Liver (tissue), 9 donors: ENCODE results near the gene PRKAR1B. TPM values are rescaled to one million over a fixed set of nuclear protein-coding genes. Genes with fewer than 3 reads are reported as not detected.

Experiments used
- DNase-seq: peaks from one replicate; pipeline ENCODE4 v3.0.0-alpha.2; 2017; ENCODE audit warnings: low spot score
- H3K27ac ChIP-seq, 2 donors: one replicate each; pipeline ENCODE4 v1.7.0; 2013; ENCODE audit warnings: inconsistent platforms in 2 of 2, low read length in 2 of 2, control low read depth in 1 of 2, low read depth in 1 of 2, mild to moderate bottlenecking in 1 of 2
- H3K27me3 ChIP-seq, 4 donors: one replicate each; pipeline versions ENCODE4 v1.6.1 to v1.7.0; 2013; ENCODE audit warnings: low read length in 3 of 4, inconsistent platforms in 1 of 4, mild to moderate bottlenecking in 1 of 4, moderate library complexity in 1 of 4; ENCODE audit not compliant: control insufficient read depth in 4 of 4, insufficient read depth in 4 of 4
- H3K36me3 ChIP-seq, 4 donors: one replicate each; pipeline versions ENCODE4 v1.6.1 to v1.7.0; 2013; ENCODE audit warnings: low read length in 3 of 4, mild to moderate bottlenecking in 3 of 4, low read depth in 1 of 4, moderate library complexity in 1 of 4; ENCODE audit not compliant: control insufficient read depth in 4 of 4, insufficient read depth in 3 of 4
- H3K4me1 ChIP-seq, 4 donors: one replicate each; pipeline versions ENCODE4 v1.6.1 to v1.7.0; 2013; ENCODE audit warnings: low read length in 3 of 4, mild to moderate bottlenecking in 3 of 4, moderate library complexity in 1 of 4; ENCODE audit not compliant: control insufficient read depth in 4 of 4, insufficient read depth in 4 of 4
- H3K4me3 ChIP-seq, 3 donors: one replicate each; pipeline versions ENCODE4 v1.6.1 to v1.7.0; 2013; ENCODE audit warnings: low read length in 3 of 3, control low read depth in 1 of 3, low read depth in 1 of 3, mild to moderate bottlenecking in 1 of 3
- H3K9ac ChIP-seq, 2 donors: one replicate each; pipeline ENCODE4 v1.7.0; 2013; ENCODE audit warnings: low read length in 2 of 2, mild to moderate bottlenecking in 2 of 2, moderate library complexity in 2 of 2, control low read depth in 1 of 2, low read depth in 1 of 2
- H3K9me3 ChIP-seq, 4 donors: one replicate each; pipeline versions ENCODE4 v1.6.1 to v1.7.0; 2013; ENCODE audit warnings: low read length in 3 of 4; ENCODE audit not compliant: control insufficient read depth in 4 of 4
- ATF3 ChIP-seq: IDR thresholded peaks from 2 replicates; pipeline ENCODE4 v1.6.1; 2016; ENCODE audit warnings: antibody characterized with exemption
- CTCF ChIP-seq: fragments of 150-350 bp; IDR thresholded peaks from 2 replicates; pipeline ENCODE4 v1.5.1; 2017; ENCODE audit warnings: improper control_type of control experiment, low read depth, low read length; ENCODE audit not compliant: missing input control
- EGR1 ChIP-seq, 2 donors: IDR thresholded peaks; 2 replicates each; pipeline ENCODE4 v1.6.1; 2016 to 2018; ENCODE audit warnings: antibody characterized with exemption in 2 of 2, low read depth in 2 of 2
- FOXA1 ChIP-seq: IDR thresholded peaks from 2 replicates; pipeline ENCODE4 v1.6.1; 2016; ENCODE audit warnings: antibody characterized with exemption
- FOXA2 ChIP-seq: IDR thresholded peaks from 2 replicates; pipeline ENCODE4 v1.6.1; 2016; ENCODE audit warnings: antibody characterized with exemption
- GABPA ChIP-seq, 2 donors: IDR thresholded peaks in 1 of 2; conservative IDR thresholded peaks in 1 of 2; 2 replicates each; pipeline ENCODE4 v1.6.1; 2016; ENCODE audit warnings: antibody characterized with exemption in 2 of 2, mild to moderate bottlenecking in 1 of 2, moderate library complexity in 1 of 2
- HNF4A ChIP-seq, 2 donors: conservative IDR thresholded peaks; 2 replicates each; pipeline ENCODE4 v1.6.1; 2016; ENCODE audit warnings: antibody characterized with exemption in 2 of 2, mild to moderate bottlenecking in 2 of 2
- HNF4G ChIP-seq: IDR thresholded peaks from 2 replicates; pipeline ENCODE4 v1.6.1; 2016; ENCODE audit warnings: antibody characterized with exemption
- JUND ChIP-seq, 2 donors: IDR thresholded peaks; 2 replicates each; pipeline ENCODE4 v1.6.1; 2016; ENCODE audit warnings: antibody characterized with exemption in 2 of 2
- MAX ChIP-seq: IDR thresholded peaks from 2 replicates; pipeline ENCODE4 v1.6.1; 2016; ENCODE audit warnings: antibody characterized with exemption
- NR2F2 ChIP-seq: IDR thresholded peaks from 2 replicates; pipeline ENCODE4 v1.6.1; 2016; ENCODE audit warnings: antibody characterized with exemption
- RAD21 ChIP-seq, 2 donors: IDR thresholded peaks; 2 replicates each; pipeline ENCODE4 v1.6.1; 2016; ENCODE audit warnings: antibody characterized with exemption in 2 of 2, mild to moderate bottlenecking in 2 of 2
- REST ChIP-seq: IDR thresholded peaks from 2 replicates; pipeline ENCODE4 v1.6.1; 2016; ENCODE audit warnings: antibody characterized with exemption, mild to moderate bottlenecking
- RXRA ChIP-seq, 2 donors: IDR thresholded peaks; 2 replicates each; pipeline ENCODE4 v1.6.1; 2017 to 2018; ENCODE audit warnings: antibody characterized with exemption in 2 of 2, mild to moderate bottlenecking in 1 of 2
- SP1 ChIP-seq: IDR thresholded peaks from 2 replicates; pipeline ENCODE4 v1.6.1; 2018; ENCODE audit warnings: antibody characterized with exemption, mild to moderate bottlenecking
- TAF1 ChIP-seq: conservative IDR thresholded peaks from 2 replicates; pipeline ENCODE4 v1.6.1; 2016; ENCODE audit warnings: antibody characterized with exemption, mild to moderate bottlenecking
- ZBTB33 ChIP-seq: IDR thresholded peaks from 2 replicates; pipeline ENCODE4 v1.6.1; 2016; ENCODE audit warnings: antibody characterized with exemption
- WGBS: extraction: QIAGEN DNeasy Blood & Tissue Kit; methylation state at CpG from one replicate; pipeline ENCODE4 v1.1.7; 2013; 5-methylcytosine and 5-hydroxymethylcytosine counted together
- polyA plus RNA-seq, 2 donors: library from polyadenylated mRNA; stranded (reverse) in 1 of 2; unstranded in 1 of 2; fragments of 200-250 nt in 1 of 2; fragments of >200 nt in 1 of 2; fragmentation: Nextera tagmentation in 1 of 2; extraction: Ambion mirVana in 1 of 2; gene quantifications; one replicate each; pipeline versions ENCODE4 v1.2.1 to v1.2.3, GENCODE V29; 2013 to 2015
- total RNA-seq, 2 donors: library from RNA; depleted of rRNA; stranded (reverse); fragments of >200 nt; gene quantifications; one replicate each; pipeline ENCODE4 v1.2.3, GENCODE V29; 2014
- donor health status: healthy.
- donor health status: healthy.
- donor health status: healthy.
- donor health status: healthy.
- donor health status: healthy.

PRKAR1B gene
- total and polyA plus RNA-seq, 4 donors: 11.1 to 14.4 (median 12.4) TPM

- Histone ChIP-seq H3K9me3 (no peaks in the 10 kb centered on the region), H3K27ac (no peak overlapping the region), H3K36me3 (peaks cover 0 to 6% (median 3%) of the 10 kb centered on the region in 4 donors), H3K4me3 (peak overlapping the region; percentile 81 to 93 (median 84)), H3K9ac (no peak overlapping the region), H3K27me3 (no peaks in the 10 kb centered on the region), H3K4me1 (peaks cover 8 to 14% (median 10%) of the 10 kb centered on the region in 4 donors)
- no peak for DNase-seq
- TF ChIP-seq HNF4A (conservative IDR thresholded peaks at IDR 0.05) (no peak), NR2F2 (no peak), REST (no peak), ZBTB33 (no peak), TAF1 (no peak), CTCF (no peak), GABPA (IDR thresholded peaks at IDR 0.05 in 1 of 2, conservative IDR thresholded peaks at IDR 0.05 in 1 of 2) (no peak), FOXA2 (no peak), MAX (no peak), JUND (IDR thresholded peaks at IDR 0.05) (no peak), ATF3 (no peak), FOXA1 (no peak), EGR1 (IDR thresholded peaks at IDR 0.05; ENCODE audit: low read depth in 2 of 2) (no peak), RXRA (IDR thresholded peaks at IDR 0.05) (no peak)
- under 1% methylated on average over 39 of the region's 39 CpGs for WGBS
Measured at GRCh38 chr7:726854-727103, 302 bp downstream of the PRKAR1B start.

GRCh38 chr7:726084-726853 is 812 bp downstream of the PRKAR1B start, which contains the start of gene DNAAF5:
Gene DNAAF5 (plus strand): TSS chr7:726699. CDS start chr7:726721, 22 bp downstream.
- peaks cover 0 to 6% (median 3%) of the 10 kb centered on the region in 4 donors for H3K36me3 ChIP-seq
- no peaks in the 10 kb centered on the region for H3K27me3 ChIP-seq
- H3K9me3 ChIP-seq: no peaks in the 10 kb centered on the region
- H3K27ac ChIP-seq: peak within 1 kb of the TSS; percentile 52 to 61
- peaks cover 7 to 13% (median 10%) of the 10 kb centered on the region in 4 donors for H3K4me1 ChIP-seq
- H3K4me3 ChIP-seq: peak within 1 kb of the TSS; percentile 81 to 93 (median 84)
- H3K9ac ChIP-seq: peak within 1 kb of the TSS in 1 of 2 donors; percentile 23
- peak; percentile 82 for DNase-seq
- 8% methylated on average over 56 of the region's 56 CpGs for WGBS
- TF ChIP-seq RXRA (IDR thresholded peaks at IDR 0.05) (no peak), HNF4A (conservative IDR thresholded peaks at IDR 0.05) (no peak), RAD21 (IDR thresholded peaks at IDR 0.05) (peak in 1 of 2 donors; percentile 40), EGR1 (IDR thresholded peaks at IDR 0.05; ENCODE audit: low read depth in 2 of 2) (no peak), MAX (peak; percentile 75), GABPA (IDR thresholded peaks at IDR 0.05 in 1 of 2, conservative IDR thresholded peaks at IDR 0.05 in 1 of 2) (peak; percentile 75 to 94), SP1 (no peak), TAF1 (no peak), FOXA2 (no peak), FOXA1 (no peak), CTCF (no peak), HNF4G (no peak), NR2F2 (no peak), ZBTB33 (no peak), JUND (IDR thresholded peaks at IDR 0.05) (no peak)
